Caco-2 (cell line): ENCODE results near the gene JADE3. TPM values are rescaled to one million over a fixed set of nuclear protein-coding genes. Genes with fewer than 3 reads are reported as not detected.

Experiments used
- BruUV-seq: library from RNA; stranded (reverse); fragments of 400-500 nt; replicated peaks from 2 replicates; lab custom pipeline; 2021; lab: Mats Ljungman, UMichigan
- CTCF ChIA-PET: fragments of 300-600 bp; sonication (Branson Sonifier 250); formaldehyde crosslinking; loops from one replicate; lab custom pipeline; 2022; ENCODE audit warnings: antibody characterized with exemption; lab: Charles Lee
- POLR2A ChIA-PET: fragments of 300-600 bp; sonication (Branson Sonifier 250); formaldehyde crosslinking; loops from one replicate; lab custom pipeline; 2022; ENCODE audit warnings: antibody characterized with exemption; lab: Charles Lee
- DNase-seq, 2 experiments: peaks; one replicate each; pipeline versions ENCODE4 v3.0.0 to v3.0.0-alpha.2; 2020 to 2022
- H3K27me3 ChIP-seq: replicated peaks from 2 replicates; pipeline ENCODE4 v1.6.0; 2011; ENCODE audit warnings: low read length; ENCODE audit not compliant: control insufficient read depth, insufficient read depth
- H3K36me3 ChIP-seq: 2 replicates; pipeline ENCODE4 v1.5.1; 2011; ENCODE audit warnings: low read length; ENCODE audit not compliant: control insufficient read depth, insufficient read depth
- H3K4me1 ChIP-seq: fragments of 250-450 bp; sonication (Bioruptor Pico); 2 replicates; pipeline ENCODE4 v1.5.1; 2020; ENCODE audit warnings: mild to moderate bottlenecking
- H3K4me3 ChIP-seq: 2 replicates; pipeline ENCODE4 v1.5.1; 2011; ENCODE audit warnings: low read depth, mild to moderate bottlenecking, control low read depth, low read length
- H3K9me3 ChIP-seq: fragments of 250-450 bp; sonication (Bioruptor Pico); 2 replicates; pipeline ENCODE4 v1.5.1; 2020; ENCODE audit warnings: mild to moderate bottlenecking, moderate library complexity
- H3K27ac Mint-ChIP-seq: one replicate; pipeline ENCODE4 v1.8.0; 2022; ENCODE audit warnings: mixed read lengths; ENCODE audit not compliant: unreplicated experiment
- H3K27me3 Mint-ChIP-seq: one replicate; pipeline ENCODE4 v1.8.0; 2022; ENCODE audit warnings: mixed read lengths; ENCODE audit not compliant: insufficient read depth, unreplicated experiment
- H3K36me3 Mint-ChIP-seq: one replicate; pipeline ENCODE4 v1.8.0; 2022; ENCODE audit warnings: mild to moderate bottlenecking, mixed read lengths; ENCODE audit not compliant: insufficient read depth, unreplicated experiment
- H3K4me1 Mint-ChIP-seq: one replicate; pipeline ENCODE4 v1.8.0; 2022; ENCODE audit warnings: low read depth, mixed read lengths; ENCODE audit not compliant: unreplicated experiment
- H3K4me3 Mint-ChIP-seq: one replicate; pipeline ENCODE4 v1.8.0; 2022; ENCODE audit warnings: mild to moderate bottlenecking, moderate library complexity, mixed read lengths; ENCODE audit not compliant: unreplicated experiment
- H3K9me3 Mint-ChIP-seq: one replicate; pipeline ENCODE4 v1.8.0; 2022; ENCODE audit warnings: mixed read lengths; ENCODE audit not compliant: unreplicated experiment
- CTCF ChIP-seq, 2 experiments: fragments of 200-600 bp in 1 of 2; IDR thresholded peaks; 1 replicate in 1 of 2; 2 replicates in 1 of 2; pipeline versions ENCODE4 v1.5.1 to v1.8.0; 2011 to 2022; ENCODE audit warnings: antibody characterized with exemption in 1 of 2, control low read depth in 1 of 2, inconsistent platforms in 1 of 2, low read depth in 1 of 2, low read length in 1 of 2, mild to moderate bottlenecking in 1 of 2, moderate library complexity in 1 of 2; ENCODE audit not compliant: insufficient read depth in 1 of 2, severe bottlenecking in 1 of 2, unreplicated experiment in 1 of 2
- intact Hi-C: fragments of 100-400 bp; cut with micrococcal nuclease; formaldehyde crosslinking; loops from one replicate; pipeline ENCODE4 v1.10.0; 2022; ENCODE audit not compliant: unreplicated experiment
- total RNA-seq: library from RNA; stranded (reverse); gene quantifications from 2 replicates; pipeline ENCODE4 v1.2.3, GENCODE V29; 2022

Gene JADE3
- total RNA-seq, 1 experiment from 2014 or later: 22.7 TPM

- no peak overlapping the region for H3K4me3 Mint-ChIP-seq
- DNase-seq: no peak
- Histone ChIP-seq H3K4me3 (no peak overlapping the region), H3K9me3 (no peaks in the 10 kb centered on the region), H3K36me3 (no peaks in the 10 kb centered on the region), H3K27me3 (no peaks in the 10 kb centered on the region), H3K4me1 (no peaks in the 10 kb centered on the region)
- ChIA-PET CTCF (no interaction called here), POLR2A (no interaction called here)
- no peaks in the 10 kb centered on the region for H3K27me3 Mint-ChIP-seq
- H3K36me3 Mint-ChIP-seq: peaks cover 6% of the 10 kb centered on the region
- no peaks in the 10 kb centered on the region for H3K9me3 Mint-ChIP-seq
- no peak for TF ChIP-seq CTCF (IDR thresholded peaks at IDR 0.05; ENCODE audit: insufficient read depth in 1 of 2, low read depth in 1 of 2, low read length in 1 of 2, severe bottlenecking in 1 of 2, unreplicated experiment in 1 of 2)
- intact Hi-C loops: no loop called here
- H3K4me1 Mint-ChIP-seq: no peaks in the 10 kb centered on the region
- no peak overlapping the region for H3K27ac Mint-ChIP-seq
- no TSS peak for BruUV-seq
These were observed 14.0 kb upstream of the JADE3 start for GRCh38 chrX:46898207-46898606.

DNA sequence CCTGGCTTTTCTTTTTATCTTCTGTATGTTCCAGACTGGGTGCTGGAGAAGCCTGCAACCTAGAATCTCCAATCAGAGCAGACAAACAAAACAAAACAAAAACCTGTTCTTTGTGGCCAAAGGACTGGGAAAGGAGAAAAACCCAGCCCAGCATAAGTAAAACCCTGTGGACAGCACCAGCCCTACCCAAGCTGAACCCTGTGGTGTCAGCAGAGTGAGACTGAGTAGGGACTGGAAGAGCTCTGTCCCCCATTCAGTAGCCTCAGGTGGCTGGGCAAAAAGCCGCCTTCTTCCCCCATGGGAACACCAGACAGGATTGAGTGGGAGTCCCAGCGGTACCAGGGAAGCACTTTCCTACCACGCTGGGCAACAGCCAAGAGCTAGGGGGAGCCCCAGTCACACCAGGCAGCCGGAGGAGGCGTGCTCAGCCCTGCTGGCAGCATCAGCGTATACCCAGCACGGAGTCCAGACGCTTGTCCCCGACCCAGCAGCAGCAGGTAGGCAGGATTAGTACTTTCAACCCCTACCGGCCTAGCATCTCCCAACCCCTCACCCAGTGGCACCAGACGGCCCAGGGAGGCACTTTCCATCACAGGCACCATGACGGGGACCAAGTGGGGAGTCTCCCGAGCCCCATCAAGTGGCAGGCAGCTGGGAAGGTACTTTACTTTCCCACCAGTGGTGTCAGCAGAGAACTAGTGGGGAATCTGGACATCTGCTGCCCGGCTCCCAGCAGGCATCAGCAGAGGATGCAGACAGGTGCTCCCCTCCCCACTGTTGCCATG, 8.6 kb upstream of the JADE3 start:
- Histone ChIP-seq H3K27me3 (no peaks in the 10 kb centered on the region), H3K9me3 (no peaks in the 10 kb centered on the region), H3K4me3 (peak overlapping the region; percentile 39), H3K36me3 (no peaks in the 10 kb centered on the region), H3K4me1 (peaks cover 4% of the 10 kb centered on the region; the same call in 1 of the 2 replicates)
- TF ChIP-seq CTCF (IDR thresholded peaks at IDR 0.05; ENCODE audit: insufficient read depth in 1 of 2, low read depth in 1 of 2, low read length in 1 of 2, severe bottlenecking in 1 of 2, unreplicated experiment in 1 of 2): peak; percentile 43 to 87
- H3K27ac Mint-ChIP-seq: no peak overlapping the region
- no peaks in the 10 kb centered on the region for H3K9me3 Mint-ChIP-seq
- peak; percentile 81 to 82 for DNase-seq
- CTCF ChIA-PET: interaction anchor here (1.0 to 1.7 kb wide), 5 partner anchors 9 to 190 kb away, joined by 3 to 12 read pairs (median 4); partner anchors contain the start of genes JADE3 and SLC9A7
- POLR2A ChIA-PET: no interaction called here
- no peaks in the 10 kb centered on the region for H3K4me1 Mint-ChIP-seq
- intact Hi-C loops: loop anchor here (1.0 kb wide), 3 partner anchors 75 to 190 kb away; no protein-coding TSS in a partner anchor
- peak overlapping the region; percentile 76 for H3K4me3 Mint-ChIP-seq
- no peaks in the 10 kb centered on the region for H3K27me3 Mint-ChIP-seq
- H3K36me3 Mint-ChIP-seq: no peaks in the 10 kb centered on the region
- no TSS peak for BruUV-seq

DNA sequence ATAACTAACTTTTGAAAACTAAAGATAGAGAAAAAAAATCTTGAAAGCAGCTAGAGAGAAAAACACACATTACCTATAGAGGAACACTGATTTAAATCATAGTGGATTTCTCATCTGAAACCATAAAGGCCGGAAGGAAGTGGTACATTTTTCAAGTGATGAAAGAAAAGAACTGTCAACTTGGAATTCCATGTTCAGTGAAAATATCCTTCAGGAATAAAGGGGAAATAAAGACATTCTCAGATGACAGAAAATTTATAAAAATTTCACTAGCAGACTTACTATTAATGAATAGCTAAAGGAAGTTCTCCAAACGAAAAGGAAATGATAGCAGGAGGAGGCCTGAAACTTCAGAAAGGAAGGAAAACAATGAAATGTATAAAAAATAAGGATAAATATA, 7.6 kb upstream of the JADE3 start:
- Histone ChIP-seq H3K27me3 (no peaks in the 10 kb centered on the region), H3K4me3 (no peak overlapping the region), H3K9me3 (no peaks in the 10 kb centered on the region), H3K4me1 (peaks cover 4% of the 10 kb centered on the region; the same call in 1 of the 2 replicates), H3K36me3 (no peaks in the 10 kb centered on the region)
- TF ChIP-seq CTCF (IDR thresholded peaks at IDR 0.05; ENCODE audit: insufficient read depth in 1 of 2, low read depth in 1 of 2, low read length in 1 of 2, severe bottlenecking in 1 of 2, unreplicated experiment in 1 of 2): no peak
- POLR2A ChIA-PET: no interaction called here
- DNase-seq: no peak
- Mint-ChIP-seq H3K4me3 (no peak overlapping the region), H3K36me3 (no peaks in the 10 kb centered on the region), H3K27ac (no peak overlapping the region), H3K9me3 (no peaks in the 10 kb centered on the region), H3K27me3 (no peaks in the 10 kb centered on the region), H3K4me1 (no peaks in the 10 kb centered on the region)
- CTCF ChIA-PET: interaction anchor here (1.2 to 1.7 kb wide), 2 partner anchors 146 to 189 kb away, joined by 4 to 12 read pairs; partner anchors contain the start of gene SLC9A7
- intact Hi-C loops: loop anchor here (1.0 kb wide), 1 partner anchor 126 kb away; no protein-coding TSS in a partner anchor
- BruUV-seq: no TSS peak
